Ectodermal cell (in vitro differentiated cells): ENCODE data around the gene ZNF677.
"Not testable (repeated sequence)": the region's sequence is repeated elsewhere in the genome, so short reads cannot be mapped to it uniquely, and the experiment has no call there.

ENCODE experiments used
- H3K27ac ChIP-seq: 2 replicates; pipeline ENCODE4 v1.7.0; 2013; ENCODE audit warnings: mild to moderate bottlenecking, low read depth, low read length; ENCODE audit not compliant: insufficient read depth, poor library complexity, severe bottlenecking
- H3K27me3 ChIP-seq: 2 replicates; pipeline ENCODE4 v1.7.0; 2013; ENCODE audit warnings: mild to moderate bottlenecking, low read length; ENCODE audit not compliant: insufficient read depth, control insufficient read depth, poor library complexity, severe bottlenecking
- H3K36me3 ChIP-seq: one replicate; pipeline ENCODE4 v1.7.0; 2013; ENCODE audit warnings: low read length; ENCODE audit not compliant: control insufficient read depth, insufficient read depth
- H3K4me1 ChIP-seq: one replicate; pipeline ENCODE4 v1.7.0; 2013; ENCODE audit warnings: low read length; ENCODE audit not compliant: control insufficient read depth, insufficient read depth
- H3K4me3 ChIP-seq: 2 replicates; pipeline ENCODE4 v1.7.0; 2013; ENCODE audit warnings: low read depth, low read length, control low read depth; ENCODE audit not compliant: insufficient read depth
- H3K9me3 ChIP-seq: 2 replicates; pipeline ENCODE4 v1.7.0; 2013; ENCODE audit warnings: mild to moderate bottlenecking, low read length, moderate library complexity; ENCODE audit not compliant: control insufficient read depth
- WGBS, 2 experiments: methylation state at CpG; one replicate each; pipeline ENCODE4 v1.1.7; 2013; ENCODE audit warnings: missing lambda C conversion rate in 2 of 2; 5-methylcytosine and 5-hydroxymethylcytosine counted together

The ZNF677 gene

GRCh38 chr19:53267623-53268022 is 12.9 kb upstream of the ZNF677 start, which contains the start of gene VN1R4:
Gene VN1R4 (minus strand): TSS chr19:53267723. CDS start chr19:53267665, 58 bp downstream.
- H3K36me3 ChIP-seq, H3K4me3 ChIP-seq, H3K27me3 ChIP-seq, H3K27ac ChIP-seq, H3K4me1 ChIP-seq, H3K9me3 ChIP-seq: not testable (repeated sequence)
- 100% methylated on average over 2 of the region's 5 CpGs; no CpG with 5 or more reads in 1 of the 2 experiments for WGBS, 2 experiments

- not testable (repeated sequence) for H3K27me3 ChIP-seq, H3K36me3 ChIP-seq, H3K4me3 ChIP-seq, H3K9me3 ChIP-seq, H3K4me1 ChIP-seq, H3K27ac ChIP-seq
- WGBS, 2 experiments = 85 to 86% methylated on average over 13 to 14 of the region's 14 CpGs
Measured at GRCh38 chr19:53257715-53258342, 3.2 kb upstream of the ZNF677 start, which contains the start of gene VN1R2. Gene VN1R2 (plus strand): TSS chr19:53258292. CDS start chr19:53258376, 84 bp downstream.

- H3K9me3 ChIP-seq = peaks cover 2% of the 10 kb centered on the region
Measured at GRCh38 chr19:53246498-53246897, 8.2 kb downstream of the ZNF677 start.

GRCh38 chr19:53237114-53237777 is 17.4 kb downstream of the ZNF677 start:
- no peaks in the 10 kb centered on the region for H3K4me1 ChIP-seq
- peaks cover 13% of the 10 kb centered on the region for H3K9me3 ChIP-seq
- 79 to 92% methylated on average over 4 of the region's 4 CpGs for WGBS, 2 experiments
- H3K36me3 ChIP-seq = peaks cover 35% of the 10 kb centered on the region
- H3K27me3 ChIP-seq = no peaks in the 10 kb centered on the region
- H3K4me3 ChIP-seq = no peak overlapping the region
- H3K27ac ChIP-seq = no peak overlapping the region

More at GRCh38 chr19:53246498-53246897, 8.2 kb downstream of the ZNF677 start:
- Histone ChIP-seq H3K4me3 (no peak overlapping the region), H3K27me3 (no peaks in the 10 kb centered on the region), H3K36me3 (peaks cover 34% of the 10 kb centered on the region), H3K4me1 (no peaks in the 10 kb centered on the region), H3K27ac (no peak overlapping the region)
- no CpG with 5 or more reads among the region's 1 CpG for WGBS, 2 experiments

- peaks cover 2% of the 10 kb centered on the region for H3K9me3 ChIP-seq
- H3K27ac ChIP-seq = no peak overlapping the region
- 92 to 93% methylated on average over 20 of the region's 20 CpGs for WGBS, 2 experiments
- H3K4me3 ChIP-seq = no peak overlapping the region
- H3K36me3 ChIP-seq = no peaks in the 10 kb centered on the region
- no peaks in the 10 kb centered on the region for H3K4me1 ChIP-seq
- no peaks in the 10 kb centered on the region for H3K27me3 ChIP-seq
Measured at GRCh38 chr19:53224606-53225005, 30.1 kb downstream of the ZNF677 start.

- not testable (repeated sequence) for H3K4me1 ChIP-seq, H3K27ac ChIP-seq, H3K4me3 ChIP-seq, H3K9me3 ChIP-seq, H3K36me3 ChIP-seq, H3K27me3 ChIP-seq
- 94 to 95% methylated on average over 22 to 28 of the region's 28 CpGs for WGBS, 2 experiments
Measured at GRCh38 chr19:53222716-53223115, 32.0 kb downstream of the ZNF677 start.

- H3K9me3 ChIP-seq = peaks cover 14% of the 10 kb centered on the region
- no peaks in the 10 kb centered on the region for H3K27me3 ChIP-seq
- no peaks in the 10 kb centered on the region for H3K4me1 ChIP-seq
- no peak overlapping the region for H3K27ac ChIP-seq
- H3K36me3 ChIP-seq = no peaks in the 10 kb centered on the region
- H3K4me3 ChIP-seq = no peak overlapping the region
- WGBS, 2 experiments = 89 to 95% methylated on average over 2 of the region's 2 CpGs
Measured at GRCh38 chr19:53212703-53213320, 41.9 kb downstream of the ZNF677 start.

GRCh38 chr19:53211554-53211953 is 43.1 kb downstream of the ZNF677 start:
- WGBS, 2 experiments = 50 to 74% methylated on average over 1 to 3 of the region's 3 CpGs
- peaks cover 14% of the 10 kb centered on the region for H3K9me3 ChIP-seq
- H3K27me3 ChIP-seq, H3K36me3 ChIP-seq, H3K27ac ChIP-seq, H3K4me3 ChIP-seq, H3K4me1 ChIP-seq: not testable (repeated sequence)

- H3K4me1 ChIP-seq = no peaks in the 10 kb centered on the region
- no peaks in the 10 kb centered on the region for H3K36me3 ChIP-seq
- H3K27ac ChIP-seq = no peak overlapping the region
- H3K4me3 ChIP-seq = peak overlapping the region; percentile 52
- WGBS, 2 experiments = 12 to 15% methylated on average over 42 of the region's 42 CpGs
- no peaks in the 10 kb centered on the region for H3K27me3 ChIP-seq
- no peaks in the 10 kb centered on the region for H3K9me3 ChIP-seq
Measured at GRCh38 chr19:53196777-53197396, 57.8 kb downstream of the ZNF677 start.
